ENCODE results near the gene SYTL1. TPM values are rescaled to one million over a fixed set of nuclear protein-coding genes. Genes with fewer than 3 reads are reported as not detected.

SYTL1 gene
- total RNA-seq, 2 experiments from 2014 or later = 81.7 to 117 TPM

DNA sequence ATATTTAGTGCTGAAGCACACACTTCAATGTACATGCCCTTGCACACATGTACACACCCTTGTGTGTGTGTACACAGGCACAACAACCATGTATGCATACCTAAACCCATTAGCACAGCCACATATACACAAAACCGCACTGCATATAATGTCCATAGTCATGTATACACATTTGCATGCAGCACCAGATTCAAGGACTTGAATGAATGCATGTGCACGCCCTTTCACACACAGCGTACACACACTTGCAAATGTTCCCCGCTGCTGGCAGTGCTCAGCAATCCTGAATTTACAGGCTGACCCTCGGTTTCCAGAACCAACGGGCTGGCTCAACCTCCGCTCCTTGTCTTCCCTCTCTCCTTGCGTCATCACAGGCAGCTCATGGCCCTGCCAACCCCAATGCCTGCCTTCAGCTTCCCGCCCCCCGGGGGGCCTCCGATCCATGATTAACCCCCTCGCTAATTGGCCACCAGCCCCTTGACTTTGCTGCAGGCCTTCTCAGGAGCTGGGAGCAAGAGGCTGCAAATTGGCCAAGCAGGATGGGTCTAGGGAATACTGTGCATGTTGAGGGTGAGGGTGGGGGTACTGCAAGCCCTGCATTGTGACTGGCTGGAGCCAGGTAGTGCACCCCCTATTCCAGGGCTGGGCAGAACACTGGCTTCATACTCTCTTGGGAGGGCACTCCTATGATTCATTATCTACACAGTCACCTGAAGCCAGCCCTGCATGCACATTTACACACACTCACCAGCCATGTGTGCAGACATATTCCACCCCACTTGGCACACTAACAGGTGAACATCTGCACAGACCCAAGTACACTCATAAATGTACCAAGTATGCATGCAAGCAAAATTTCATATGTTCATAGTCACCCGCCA is 58.5 kb downstream of the SYTL1 start:
- H3K4me3 ChIP-seq (ENCODE audit: low read depth, low read length, poor library complexity, severe bottlenecking) = no peak overlapping the region
- no peaks in the 10 kb centered on the region for H3K79me2 ChIP-seq (ENCODE audit: insufficient read depth, low read depth, low read length)
- H3K9me3 ChIP-seq (ENCODE audit: low read length) = no peaks in the 10 kb centered on the region
- no peak for DNase-seq (ENCODE audit: low spot score)
- no peak overlapping the region for H3K4me2 ChIP-seq (ENCODE audit: low read length)
- no peaks in the 10 kb centered on the region for H3K9me2 ChIP-seq (ENCODE audit: insufficient read depth, low read length)
- H3K27ac ChIP-seq (ENCODE audit: low read depth, low read length, poor library complexity, severe bottlenecking) = no peak overlapping the region
- H3K4me1 ChIP-seq (ENCODE audit: insufficient read depth, low read length, poor library complexity, severe bottlenecking) = peaks cover 38% of the 10 kb centered on the region
- CTCF ChIA-PET (ENCODE audit: unreplicated experiment) = interaction anchor here (0.5 to 0.9 kb wide), 2 partner anchors 44 to 204 kb away, joined by 3 to 6 read pairs; partner anchors contain the start of gene AHDC1
- POLR2A ChIA-PET = no interaction called here
- no peaks in the 10 kb centered on the region for H4K20me1 ChIP-seq (ENCODE audit: insufficient read depth, low read length)
- intact Hi-C loops (cut with micrococcal nuclease; ENCODE audit: unreplicated experiment) = no loop called here
- TF ChIP-seq, protein P1, sequence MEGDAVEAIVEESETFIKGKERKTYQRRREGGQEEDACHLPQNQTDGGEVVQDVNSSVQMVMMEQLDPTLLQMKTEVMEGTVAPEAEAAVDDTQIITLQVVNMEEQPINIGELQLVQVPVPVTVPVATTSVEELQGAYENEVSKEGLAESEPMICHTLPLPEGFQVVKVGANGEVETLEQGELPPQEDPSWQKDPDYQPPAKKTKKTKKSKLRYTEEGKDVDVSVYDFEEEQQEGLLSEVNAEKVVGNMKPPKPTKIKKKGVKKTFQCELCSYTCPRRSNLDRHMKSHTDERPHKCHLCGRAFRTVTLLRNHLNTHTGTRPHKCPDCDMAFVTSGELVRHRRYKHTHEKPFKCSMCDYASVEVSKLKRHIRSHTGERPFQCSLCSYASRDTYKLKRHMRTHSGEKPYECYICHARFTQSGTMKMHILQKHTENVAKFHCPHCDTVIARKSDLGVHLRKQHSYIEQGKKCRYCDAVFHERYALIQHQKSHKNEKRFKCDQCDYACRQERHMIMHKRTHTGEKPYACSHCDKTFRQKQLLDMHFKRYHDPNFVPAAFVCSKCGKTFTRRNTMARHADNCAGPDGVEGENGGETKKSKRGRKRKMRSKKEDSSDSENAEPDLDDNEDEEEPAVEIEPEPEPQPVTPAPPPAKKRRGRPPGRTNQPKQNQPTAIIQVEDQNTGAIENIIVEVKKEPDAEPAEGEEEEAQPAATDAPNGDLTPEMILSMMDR (conservative IDR thresholded peaks at IDR 0.05; ENCODE audit: low read length) = no peak
- no peak for TF ChIP-seq EZH2phosphoT487 (IDR thresholded peaks at IDR 0.05; ENCODE audit: borderline replicate concordance, low read depth, low read length)
- H2AFZ ChIP-seq (ENCODE audit: low read length) = no peak overlapping the region
- no TSS peak for BruUV-seq (replicated peaks)
- no peaks in the 10 kb centered on the region for H3K36me3 ChIP-seq (ENCODE audit: insufficient read depth, low read length)

DNA sequence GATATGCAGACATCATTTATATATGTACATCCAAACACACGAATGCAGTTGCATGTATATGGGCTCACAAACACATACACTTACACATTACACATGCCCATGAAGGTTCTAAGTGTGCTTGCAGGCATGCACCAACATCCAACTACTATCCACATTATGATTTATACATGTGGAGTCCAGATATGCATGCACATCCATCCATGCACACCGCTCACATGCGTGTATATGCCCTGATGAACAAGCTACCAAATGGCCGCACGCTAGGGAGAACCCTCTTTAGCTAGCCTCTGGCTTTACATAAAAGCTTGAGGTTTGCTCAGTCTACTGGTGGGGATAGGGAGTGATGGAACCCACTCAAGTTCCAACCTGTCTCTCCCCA is 59.1 kb downstream of the SYTL1 start:
- no peak for DNase-seq (ENCODE audit: low spot score)
- H3K4me2 ChIP-seq (ENCODE audit: low read length) = no peak overlapping the region
- H3K79me2 ChIP-seq (ENCODE audit: insufficient read depth, low read depth, low read length) = no peaks in the 10 kb centered on the region
- CTCF ChIA-PET (ENCODE audit: unreplicated experiment) = interaction anchor here (0.5 kb wide), 1 partner anchor 203 kb away, joined by 6 read pairs; the partner anchor contains the start of gene AHDC1
- no peak overlapping the region for H2AFZ ChIP-seq (ENCODE audit: low read length)
- peaks cover 39% of the 10 kb centered on the region for H3K4me1 ChIP-seq (ENCODE audit: insufficient read depth, low read length, poor library complexity, severe bottlenecking)
- no peaks in the 10 kb centered on the region for H3K9me3 ChIP-seq (ENCODE audit: low read length)
- H4K20me1 ChIP-seq (ENCODE audit: insufficient read depth, low read length) = no peaks in the 10 kb centered on the region
- H3K4me3 ChIP-seq (ENCODE audit: low read depth, low read length, poor library complexity, severe bottlenecking) = no peak overlapping the region
- H3K9me2 ChIP-seq (ENCODE audit: insufficient read depth, low read length) = no peaks in the 10 kb centered on the region
- H3K27ac ChIP-seq (ENCODE audit: low read depth, low read length, poor library complexity, severe bottlenecking) = no peak overlapping the region
- TF ChIP-seq, protein P1 (conservative IDR thresholded peaks at IDR 0.05; ENCODE audit: low read length) = no peak
- TF ChIP-seq EZH2phosphoT487 (IDR thresholded peaks at IDR 0.05; ENCODE audit: borderline replicate concordance, low read depth, low read length) = no peak
- H3K36me3 ChIP-seq (ENCODE audit: insufficient read depth, low read length) = no peaks in the 10 kb centered on the region
- POLR2A ChIA-PET = interaction anchor here (0.6 to 0.7 kb wide), 2 partner anchors 85 to 262 kb away, joined by 3 read pairs; no protein-coding TSS in a partner anchor
- no TSS peak for BruUV-seq (replicated peaks)
- intact Hi-C loops (cut with micrococcal nuclease; ENCODE audit: unreplicated experiment) = no loop called here

All from OCI-LY7 (cell line).